Hematopoietic multipotent progenitor cell treated with erythropoietin and hydrocortisone succinate and interleukin-3 and kit ligand, for 4 days (in vitro differentiated cells): ENCODE results near the gene SHTN1.

Experiments used
- DNase-seq: peaks from one replicate; pipeline ENCODE4 v3.0.0-alpha.2; 2015

SHTN1 gene

GRCh38 chr10:117005026-117005526, at the start of gene SHTN1:
Gene SHTN1, minus strand, starts transcription at chr10:117005187. Its CDS starts 108 bp downstream, at chr10:117005079.
- peak; percentile 62 for DNase-seq

- no peak for DNase-seq
These were observed 48.5 kb upstream of the SHTN1 start for GRCh38 chr10:117053482-117053881.

GRCh38 chr10:117047947-117048346, 43.0 kb upstream of the SHTN1 start:
- DNase-seq, result no peak

GRCh38 chr10:117016266-117016665, 11.3 kb upstream of the SHTN1 start:
- DNase-seq, result no peak

GRCh38 chr10:117014835-117015234, 9.8 kb upstream of the SHTN1 start:
- no peak for DNase-seq

- DNase-seq, result no peak
These were observed 2.1 kb upstream of the SHTN1 start for GRCh38 chr10:117007080-117007479.

- peak; percentile 22 for DNase-seq
These were observed 604 bp upstream of the SHTN1 start for GRCh38 chr10:117005527-117006055.

GRCh38 chr10:117004227-117005025, 561 bp downstream of the SHTN1 start:
- DNase-seq, result peak; percentile 59

- no peak for DNase-seq
These were observed 1.7 kb downstream of the SHTN1 start for GRCh38 chr10:117003336-117003735.

GRCh38 chr10:117002206-117002605, 2.8 kb downstream of the SHTN1 start:
- DNase-seq, result no peak

- no peak for DNase-seq
These were observed 3.8 kb downstream of the SHTN1 start for GRCh38 chr10:117001144-117001543.

- DNase-seq, result no peak
These were observed 4.4 kb downstream of the SHTN1 start for GRCh38 chr10:117000580-117000979.

GRCh38 chr10:116998172-116998571, 6.8 kb downstream of the SHTN1 start:
- no peak for DNase-seq

GRCh38 chr10:116997015-116997414, 8.0 kb downstream of the SHTN1 start:
- DNase-seq, result no peak

- no peak for DNase-seq
These were observed 9.3 kb downstream of the SHTN1 start for GRCh38 chr10:116995648-116996047.

GRCh38 chr10:116994113-116994890, 10.7 kb downstream of the SHTN1 start:
- no peak for DNase-seq

- DNase-seq, result no peak
These were observed 11.4 kb downstream of the SHTN1 start for GRCh38 chr10:116993610-116994009.

GRCh38 chr10:116992183-116992582, 12.8 kb downstream of the SHTN1 start:
- no peak for DNase-seq

GRCh38 chr10:116990276-116990800, 14.6 kb downstream of the SHTN1 start:
- no peak for DNase-seq

- no peak for DNase-seq
These were observed 15.5 kb downstream of the SHTN1 start for GRCh38 chr10:116989439-116989838.

GRCh38 chr10:116988311-116988710, 16.7 kb downstream of the SHTN1 start:
- DNase-seq, result no peak

- DNase-seq, result no peak
These were observed 19.4 kb downstream of the SHTN1 start for GRCh38 chr10:116985611-116986010.
